ENCODE results near the gene HMG20A.

HMG20A gene

GRCh38 chr15:77525400-77525811, 104.7 kb downstream of the HMG20A start:
- no peaks in the 10 kb centered on the region for H3F3A ChIP-seq (ENCODE audit: low read depth)
- no peaks in the 10 kb centered on the region for H3K4me1 ChIP-seq (ENCODE audit: insufficient read depth, low read length, poor library complexity, severe bottlenecking)
- H4K20me1 ChIP-seq (ENCODE audit: insufficient read depth, low read length, poor library complexity, severe bottlenecking): no peaks in the 10 kb centered on the region
- H3K36me3 ChIP-seq (ENCODE audit: insufficient read depth, low read length): no peaks in the 10 kb centered on the region
- no peaks in the 10 kb centered on the region for H3K79me2 ChIP-seq (ENCODE audit: insufficient read depth, low read length)
- no peaks in the 10 kb centered on the region for H3K9me2 ChIP-seq (replicated peaks; ENCODE audit: low read depth, low read length)
- no peaks in the 10 kb centered on the region for H3K9me3 ChIP-seq (ENCODE audit: insufficient read depth, low read depth, low read length)
- TF ChIP-seq EZH2phosphoT487 (IDR thresholded peaks at IDR 0.05; ENCODE audit: borderline replicate concordance) (no peak), CTCF (conservative IDR thresholded peaks at IDR 0.05; ENCODE audit: low read length) (no peak)
- no peaks in the 10 kb centered on the region for H3K27me3 ChIP-seq (ENCODE audit: insufficient read depth, low read length, poor library complexity, severe bottlenecking)
- H3K4me2 ChIP-seq (ENCODE audit: low read depth, low read length, poor library complexity, severe bottlenecking): no peak overlapping the region
- no peak overlapping the region for H3K4me3 ChIP-seq (ENCODE audit: low read length, poor library complexity, severe bottlenecking)
- H2AFZ ChIP-seq (ENCODE audit: low read length): no peak overlapping the region
- no peak overlapping the region for H3K9ac ChIP-seq (ENCODE audit: low read depth, low read length, poor library complexity, severe bottlenecking)

DNA sequence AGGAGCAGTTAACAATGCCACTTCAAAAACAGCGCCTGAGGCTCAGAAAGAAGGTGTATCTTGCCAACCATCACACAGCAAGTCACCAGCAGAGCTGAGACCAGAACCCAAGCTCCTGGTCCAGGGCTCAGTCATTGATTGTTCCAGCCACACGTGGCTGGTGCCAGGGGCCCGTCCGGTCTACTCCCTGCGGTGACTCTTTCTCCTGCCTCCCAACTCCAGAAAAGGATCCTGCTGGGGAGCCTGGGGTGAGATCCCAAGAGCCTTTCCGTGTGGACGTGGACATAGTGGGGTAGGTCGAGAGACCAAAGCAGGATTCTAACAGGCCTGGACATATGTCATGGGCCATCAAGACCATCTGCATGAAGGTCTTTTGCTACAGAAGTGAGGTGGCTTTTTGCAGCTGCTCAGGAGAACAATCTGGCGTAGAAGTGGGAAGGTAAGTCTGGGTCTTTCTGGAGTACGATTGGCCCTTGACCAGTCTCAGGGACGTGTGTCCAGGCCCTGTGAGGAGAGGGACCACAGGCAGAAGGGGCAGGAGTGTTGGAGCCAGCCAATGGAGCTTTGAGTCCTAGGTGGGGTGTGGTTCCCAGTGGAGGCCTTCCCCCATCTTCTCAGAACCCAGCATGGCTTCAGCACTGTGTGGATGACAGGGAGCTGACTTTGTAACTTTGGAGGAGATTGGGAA, 105.4 kb downstream of the HMG20A start:
- Histone ChIP-seq H3K27me3 (ENCODE audit: insufficient read depth, low read length, poor library complexity, severe bottlenecking) (no peaks in the 10 kb centered on the region), H3K9me3 (ENCODE audit: insufficient read depth, low read depth, low read length) (no peaks in the 10 kb centered on the region), H3K9me2 (replicated peaks; ENCODE audit: low read depth, low read length) (no peaks in the 10 kb centered on the region), H3K4me2 (ENCODE audit: low read depth, low read length, poor library complexity, severe bottlenecking) (no peak overlapping the region), H3K4me1 (ENCODE audit: insufficient read depth, low read length, poor library complexity, severe bottlenecking) (no peaks in the 10 kb centered on the region), H4K20me1 (ENCODE audit: insufficient read depth, low read length, poor library complexity, severe bottlenecking) (no peaks in the 10 kb centered on the region), H3F3A (ENCODE audit: low read depth) (no peaks in the 10 kb centered on the region), H3K4me3 (ENCODE audit: low read length, poor library complexity, severe bottlenecking) (no peak overlapping the region), H3K36me3 (ENCODE audit: insufficient read depth, low read length) (no peaks in the 10 kb centered on the region), H3K9ac (ENCODE audit: low read depth, low read length, poor library complexity, severe bottlenecking) (no peak overlapping the region), H3K79me2 (ENCODE audit: insufficient read depth, low read length) (no peaks in the 10 kb centered on the region), H2AFZ (ENCODE audit: low read length) (no peak overlapping the region)
- TF ChIP-seq EZH2phosphoT487 (IDR thresholded peaks at IDR 0.05; ENCODE audit: borderline replicate concordance): no peak
- TF ChIP-seq CTCF (conservative IDR thresholded peaks at IDR 0.05; ENCODE audit: low read length): no peak

GRCh38 chr15:77526595-77527163, 106.0 kb downstream of the HMG20A start:
- no peaks in the 10 kb centered on the region for H3K9me2 ChIP-seq (replicated peaks; ENCODE audit: low read depth, low read length)
- H3K9me3 ChIP-seq (ENCODE audit: insufficient read depth, low read depth, low read length): no peaks in the 10 kb centered on the region
- no peaks in the 10 kb centered on the region for H4K20me1 ChIP-seq (ENCODE audit: insufficient read depth, low read length, poor library complexity, severe bottlenecking)
- no peak overlapping the region for H2AFZ ChIP-seq (ENCODE audit: low read length)
- no peak overlapping the region for H3K4me3 ChIP-seq (ENCODE audit: low read length, poor library complexity, severe bottlenecking)
- H3K79me2 ChIP-seq (ENCODE audit: insufficient read depth, low read length): no peaks in the 10 kb centered on the region
- TF ChIP-seq CTCF (conservative IDR thresholded peaks at IDR 0.05; ENCODE audit: low read length): no peak
- no peak for TF ChIP-seq EZH2phosphoT487 (IDR thresholded peaks at IDR 0.05; ENCODE audit: borderline replicate concordance)
- H3K4me2 ChIP-seq (ENCODE audit: low read depth, low read length, poor library complexity, severe bottlenecking): no peak overlapping the region
- no peaks in the 10 kb centered on the region for H3K27me3 ChIP-seq (ENCODE audit: insufficient read depth, low read length, poor library complexity, severe bottlenecking)
- no peak overlapping the region for H3K9ac ChIP-seq (ENCODE audit: low read depth, low read length, poor library complexity, severe bottlenecking)
- no peaks in the 10 kb centered on the region for H3K4me1 ChIP-seq (ENCODE audit: insufficient read depth, low read length, poor library complexity, severe bottlenecking)
- H3F3A ChIP-seq (ENCODE audit: low read depth): no peaks in the 10 kb centered on the region
- no peaks in the 10 kb centered on the region for H3K36me3 ChIP-seq (ENCODE audit: insufficient read depth, low read length)
